GM21737 (cell line): ENCODE results near the gene KRT8.

Source experiments
- ATAC-seq: cut with Tn5 transposase; IDR thresholded peaks from one replicate; pipeline ENCODE4 v1.9.1; 2021; ENCODE audit warnings: mild to moderate bottlenecking, moderate library complexity; ENCODE audit not compliant: unreplicated experiment

The KRT8 gene

GRCh38 chr12:52849511-52849910 is 55.4 kb downstream of the KRT8 start:
- no peak for ATAC-seq

DNA sequence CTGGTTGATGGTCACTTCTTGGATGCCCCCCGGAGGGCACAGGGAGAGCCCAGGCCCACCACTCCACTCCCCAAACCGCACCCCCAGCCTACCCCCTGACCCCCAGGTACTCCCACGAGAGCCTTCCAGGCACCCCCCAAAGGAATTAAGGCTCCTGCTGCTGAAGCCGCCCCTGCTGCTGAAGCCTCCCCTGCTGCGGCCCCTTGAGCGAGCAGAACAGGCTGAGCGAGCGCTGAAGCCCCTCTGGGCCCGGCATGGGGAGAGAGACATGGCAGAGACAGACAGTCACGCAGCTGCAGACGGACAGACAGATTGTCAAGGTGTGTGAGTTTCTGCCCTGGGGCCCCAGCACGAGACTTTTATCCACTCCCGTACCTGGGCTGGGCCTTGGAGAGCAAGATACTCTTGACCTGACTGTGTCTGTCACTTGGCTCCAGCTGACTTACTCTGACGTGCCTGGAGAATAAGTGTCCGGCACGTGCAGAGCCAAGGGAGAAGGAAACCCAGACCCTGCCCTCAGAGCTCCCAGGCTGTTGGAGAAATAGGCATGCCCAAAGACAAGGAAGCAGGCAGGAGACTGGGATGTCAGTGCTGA is 56.1 kb downstream of the KRT8 start, which contains the start of gene KRT78:
Gene KRT78 (minus strand): TSS at position 334 of the 595 bp plus-strand sequence. CDS start 64 bp downstream, at position 270.
- ATAC-seq, result no peak

GRCh38 chr12:52847335-52848102 is 57.4 kb downstream of the KRT8 start:
- no peak for ATAC-seq
